Coronary artery (tissue), 2 donors: ENCODE results near the gene NT5DC4.

Experiments used
- DNase-seq: peaks from one replicate; pipeline ENCODE4 v3.0.0-alpha.2; 2017; ENCODE audit warnings: low spot score
- H3K27ac ChIP-seq, 2 donors: fragments of 200-600 bp; sonication (generic); one replicate each; pipeline ENCODE4 v1.5.1; 2016 to 2019
- H3K4me3 ChIP-seq: fragments of 200-600 bp; sonication (generic); 2 replicates; pipeline ENCODE4 v1.5.1; 2016; ENCODE audit warnings: mild to moderate bottlenecking, moderate library complexity
- CTCF ChIP-seq: fragments of 200-600 bp; sonication (generic); IDR thresholded peaks from one replicate; pipeline ENCODE4 v1.5.1; 2019; ENCODE audit warnings: antibody characterized with exemption

Gene NT5DC4

GRCh38 chr2:112740527-112740926 lies 19.7 kb downstream of the NT5DC4 start:
- Histone ChIP-seq H3K27ac (no peak overlapping the region), H3K4me3 (no peak overlapping the region)
- TF ChIP-seq CTCF: no peak
- DNase-seq: no peak

GRCh38 chr2:112749755-112750559 lies 29.1 kb downstream of the NT5DC4 start:
- no peak for DNase-seq
- H3K27ac ChIP-seq: no peak overlapping the region
- TF ChIP-seq CTCF: peak; percentile 49
- no peak overlapping the region for H3K4me3 ChIP-seq

GRCh38 chr2:112750560-112750843 lies 29.7 kb downstream of the NT5DC4 start:
- TF ChIP-seq CTCF: no peak
- no peak for DNase-seq
- no peak overlapping the region for H3K4me3 ChIP-seq
- H3K27ac ChIP-seq: no peak overlapping the region

GRCh38 chr2:112751451-112752197 lies 30.8 kb downstream of the NT5DC4 start:
- H3K4me3 ChIP-seq: no peak overlapping the region
- no peak for DNase-seq
- no peak overlapping the region for H3K27ac ChIP-seq
- TF ChIP-seq CTCF: no peak

GRCh38 chr2:112752667-112753066 lies 31.8 kb downstream of the NT5DC4 start:
- no peak overlapping the region for H3K27ac ChIP-seq
- DNase-seq: no peak
- no peak for TF ChIP-seq CTCF
- no peak overlapping the region for H3K4me3 ChIP-seq

GRCh38 chr2:112754564-112754963 lies 33.7 kb downstream of the NT5DC4 start:
- no peak for DNase-seq
- TF ChIP-seq CTCF: no peak
- H3K27ac ChIP-seq: no peak overlapping the region

GRCh38 chr2:112755444-112755843 lies 34.6 kb downstream of the NT5DC4 start:
- TF ChIP-seq CTCF: no peak
- no peak for DNase-seq
- no peak overlapping the region for H3K4me3 ChIP-seq
- no peak overlapping the region for H3K27ac ChIP-seq

More at GRCh38 chr2:112754564-112754963, 33.7 kb downstream of the NT5DC4 start:
- no peak overlapping the region for H3K4me3 ChIP-seq
